Upper lobe of left lung (tissue), 4 donors: ENCODE results near the gene CCL28.

Experiments
- POLR2A ChIP-seq, 4 donors: fragments of 450-650 bp; IDR thresholded peaks; one replicate each; pipeline ENCODE4 v1.5.1; 2016 to 2017; ENCODE audit warnings: antibody characterized with exemption in 4 of 4, mild to moderate bottlenecking in 2 of 4
- TF ChIP-seq, protein P1 (sequence below), 6 experiments: fragments of 450-650 bp in 4 of 6; fragments of 200-600 bp in 2 of 6; sonication (generic) in 2 of 6; IDR thresholded peaks; one replicate each; pipeline ENCODE4 v1.5.1; 2016 to 2019; ENCODE audit warnings: antibody characterized with exemption in 6 of 6

- TF ChIP-seq, protein P1, sequence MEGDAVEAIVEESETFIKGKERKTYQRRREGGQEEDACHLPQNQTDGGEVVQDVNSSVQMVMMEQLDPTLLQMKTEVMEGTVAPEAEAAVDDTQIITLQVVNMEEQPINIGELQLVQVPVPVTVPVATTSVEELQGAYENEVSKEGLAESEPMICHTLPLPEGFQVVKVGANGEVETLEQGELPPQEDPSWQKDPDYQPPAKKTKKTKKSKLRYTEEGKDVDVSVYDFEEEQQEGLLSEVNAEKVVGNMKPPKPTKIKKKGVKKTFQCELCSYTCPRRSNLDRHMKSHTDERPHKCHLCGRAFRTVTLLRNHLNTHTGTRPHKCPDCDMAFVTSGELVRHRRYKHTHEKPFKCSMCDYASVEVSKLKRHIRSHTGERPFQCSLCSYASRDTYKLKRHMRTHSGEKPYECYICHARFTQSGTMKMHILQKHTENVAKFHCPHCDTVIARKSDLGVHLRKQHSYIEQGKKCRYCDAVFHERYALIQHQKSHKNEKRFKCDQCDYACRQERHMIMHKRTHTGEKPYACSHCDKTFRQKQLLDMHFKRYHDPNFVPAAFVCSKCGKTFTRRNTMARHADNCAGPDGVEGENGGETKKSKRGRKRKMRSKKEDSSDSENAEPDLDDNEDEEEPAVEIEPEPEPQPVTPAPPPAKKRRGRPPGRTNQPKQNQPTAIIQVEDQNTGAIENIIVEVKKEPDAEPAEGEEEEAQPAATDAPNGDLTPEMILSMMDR (IDR thresholded peaks at IDR 0.05) = no peak
- no peak for TF ChIP-seq POLR2A (IDR thresholded peaks at IDR 0.05)
These were observed 41.8 kb downstream of the CCL28 start for GRCh38 chr5:43370352-43370751.
